IPS DF 4.7 (cell line): Measurements from ENCODE around the gene PTGES.

Experiments
- DNase-seq: peaks from one replicate; pipeline ENCODE4 v3.0.0-alpha.2; 2013; ENCODE audit warnings: low spot score; ENCODE audit errors: extremely low read depth

The PTGES gene

GRCh38 chr9:129720181-129720864, 32.5 kb downstream of the PTGES start:
- DNase-seq: no peak

- no peak for DNase-seq
Measured at GRCh38 chr9:129719135-129719534, 33.7 kb downstream of the PTGES start.

GRCh38 chr9:129718647-129719046, 34.2 kb downstream of the PTGES start:
- no peak for DNase-seq

- DNase-seq: no peak
Measured at GRCh38 chr9:129717991-129718390, 34.9 kb downstream of the PTGES start.

GRCh38 chr9:129716091-129716490, 36.8 kb downstream of the PTGES start:
- DNase-seq: no peak

GRCh38 chr9:129714511-129715061, 38.3 kb downstream of the PTGES start:
- no peak for DNase-seq

GRCh38 chr9:129713402-129713679, 39.5 kb downstream of the PTGES start:
- DNase-seq: no peak

GRCh38 chr9:129712634-129713401, 40.0 kb downstream of the PTGES start:
- no peak for DNase-seq

GRCh38 chr9:129710169-129710453, 42.7 kb downstream of the PTGES start:
- DNase-seq: no peak

- DNase-seq: no peak
Measured at GRCh38 chr9:129709438-129710168, 43.2 kb downstream of the PTGES start.

GRCh38 chr9:129708793-129709192, 44.0 kb downstream of the PTGES start:
- DNase-seq: no peak

GRCh38 chr9:129704807-129705206, 48.0 kb downstream of the PTGES start:
- no peak for DNase-seq

- no peak for DNase-seq
Measured at GRCh38 chr9:129703667-129704355, 49.0 kb downstream of the PTGES start.

GRCh38 chr9:129702589-129703520, 50.0 kb downstream of the PTGES start:
- DNase-seq: no peak

GRCh38 chr9:129701549-129701948, 51.3 kb downstream of the PTGES start:
- no peak for DNase-seq

GRCh38 chr9:129701054-129701453, 51.8 kb downstream of the PTGES start:
- no peak for DNase-seq

GRCh38 chr9:129698254-129698757, 54.5 kb downstream of the PTGES start:
- DNase-seq: no peak

GRCh38 chr9:129697656-129698253, 55.1 kb downstream of the PTGES start:
- no peak for DNase-seq

- no peak for DNase-seq
Measured at GRCh38 chr9:129696944-129697655, 55.7 kb downstream of the PTGES start.
